ENCODE results near the gene LDLRAD4. TPM values are rescaled to one million over a fixed set of nuclear protein-coding genes. Genes with fewer than 3 reads are reported as not detected.
A peak's percentile ranks its signal among the peaks of the same experiment; 100 is the strongest.
"Not testable (repeated sequence)": the region's sequence is repeated elsewhere in the genome, so short reads cannot be mapped to it uniquely, and the experiment has no call there.

LDLRAD4 gene
- total RNA-seq, 1 donor from 2014 or later = 3.0 TPM

- no peak for ATAC-seq
Observed at GRCh38 chr18:13606604-13607254, 388.2 kb downstream of the LDLRAD4 start.

- ATAC-seq = not testable (repeated sequence)
Observed at GRCh38 chr18:13608024-13608562, 389.5 kb downstream of the LDLRAD4 start.

GRCh38 chr18:13608791-13609532 is 390.4 kb downstream of the LDLRAD4 start:
- no peak for ATAC-seq

GRCh38 chr18:13610555-13611141 is 392.1 kb downstream of the LDLRAD4 start:
- ATAC-seq = no peak

- peak; percentile 18 for ATAC-seq
Observed at GRCh38 chr18:13611142-13611600, 392.6 kb downstream of the LDLRAD4 start.

- peak; percentile 14 for ATAC-seq
Observed at GRCh38 chr18:13611601-13612195, 393.1 kb downstream of the LDLRAD4 start.

GRCh38 chr18:13612196-13612997 is 393.8 kb downstream of the LDLRAD4 start:
- peak; percentile 50 for ATAC-seq

- ATAC-seq = no peak
Observed at GRCh38 chr18:13613099-13613498, 394.5 kb downstream of the LDLRAD4 start.

GRCh38 chr18:13613591-13614501 is 395.3 kb downstream of the LDLRAD4 start:
- peak; percentile 13 for ATAC-seq

- ATAC-seq = peak; percentile 31
Observed at GRCh38 chr18:13614641-13615288, 396.2 kb downstream of the LDLRAD4 start.

GRCh38 chr18:13615432-13615861 is 396.9 kb downstream of the LDLRAD4 start:
- no peak for ATAC-seq

- ATAC-seq = no peak
Observed at GRCh38 chr18:13616041-13616440, 397.5 kb downstream of the LDLRAD4 start.

GRCh38 chr18:13616525-13617035 is 398.0 kb downstream of the LDLRAD4 start:
- no peak for ATAC-seq

- ATAC-seq = no peak
Observed at GRCh38 chr18:13617826-13618515, 399.4 kb downstream of the LDLRAD4 start.

GRCh38 chr18:13618760-13619438 is 400.3 kb downstream of the LDLRAD4 start:
- no peak for ATAC-seq

GRCh38 chr18:13619505-13620205 is 401.1 kb downstream of the LDLRAD4 start:
- ATAC-seq = no peak

GRCh38 chr18:13620206-13620672 is 401.7 kb downstream of the LDLRAD4 start:
- ATAC-seq = no peak

Data from esophagus mucosa (tissue), 1 donor.